Body of pancreas (tissue), 4 donors: ENCODE measurements around the gene ALX4. TPM values are rescaled to one million over a fixed set of nuclear protein-coding genes. Genes with fewer than 3 reads are reported as not detected.
A peak's percentile ranks its signal among the peaks of the same experiment; 100 is the strongest.

ENCODE experiments used
- ATAC-seq: fragments of 150-250 bp; one replicate; pipeline ENCODE4 v1.9.1; 2016
- DNase-seq, 4 donors: peaks; one replicate each; pipeline ENCODE4 v3.0.0-alpha.2; 2019
- H3K27ac ChIP-seq, 4 donors: fragments of 200-600 bp; sonication (generic); 1 replicate in 3 of 4; 2 replicates in 1 of 4; pipeline versions ENCODE4 v1.5.1 to v1.6.1; 2016 to 2019; ENCODE audit warnings: mild to moderate bottlenecking in 1 of 4, mixed read lengths in 1 of 4, moderate library complexity in 1 of 4
- H3K27me3 ChIP-seq, 2 donors: fragments of 200-600 bp; sonication (generic); one replicate each; pipeline ENCODE4 v1.6.0; 2016; ENCODE audit warnings: mild to moderate bottlenecking in 1 of 2
- H3K36me3 ChIP-seq, 2 donors: fragments of 200-600 bp; sonication (generic); replicated peaks in 1 of 2; 2 replicates each; pipeline ENCODE4 v1.5.1; 2016; ENCODE audit warnings: low read depth in 2 of 2; ENCODE audit not compliant: insufficient read depth in 1 of 2
- H3K4me1 ChIP-seq: fragments of 200-600 bp; sonication (generic); one replicate; pipeline ENCODE4 v1.6.0; 2016
- H3K4me3 ChIP-seq, 2 donors: fragments of 200-600 bp; sonication (generic); 1 replicate in 1 of 2; 2 replicates in 1 of 2; pipeline ENCODE4 v1.5.1; 2016 to 2019
- H3K9me3 ChIP-seq, 3 donors: fragments of 200-600 bp; sonication (generic); 1 replicate in 2 of 3; 2 replicates in 1 of 3; pipeline ENCODE4 v1.5.1; 2016
- POLR2A ChIP-seq, 3 donors: fragments of 450-650 bp; IDR thresholded peaks; one replicate each; pipeline ENCODE4 v1.6.1; 2016; ENCODE audit warnings: antibody characterized with exemption in 3 of 3, mild to moderate bottlenecking in 2 of 3
- whole genome bisulfite sequencing, 2 donors: methylation state at CpG; one replicate each; pipeline ENCODE4 v1.1.5; 2017; 5-methylcytosine and 5-hydroxymethylcytosine counted together
- intact Hi-C: fragments of 100-400 bp; cut with DNase I; formaldehyde crosslinking; loops from one replicate; pipeline ENCODE4 v1.15.1; 2023
- total RNA-seq, 2 donors: library from RNA; depleted of rRNA; stranded (reverse); fragments of >200 nt; gene quantifications; one replicate each; pipeline ENCODE4 v1.1.0, GENCODE V29; 2016
- TF ChIP-seq, protein P1 (sequence below), 7 experiments: fragments of 450-650 bp in 4 of 7; fragments of 200-600 bp in 3 of 7; sonication (generic) in 3 of 7; IDR thresholded peaks; one replicate each; pipeline ENCODE4 v1.5.1; 2016 to 2019; ENCODE audit warnings: antibody characterized with exemption in 7 of 7

ALX4 gene
- total RNA-seq, 2 donors from 2014 or later: not detected

DNA sequence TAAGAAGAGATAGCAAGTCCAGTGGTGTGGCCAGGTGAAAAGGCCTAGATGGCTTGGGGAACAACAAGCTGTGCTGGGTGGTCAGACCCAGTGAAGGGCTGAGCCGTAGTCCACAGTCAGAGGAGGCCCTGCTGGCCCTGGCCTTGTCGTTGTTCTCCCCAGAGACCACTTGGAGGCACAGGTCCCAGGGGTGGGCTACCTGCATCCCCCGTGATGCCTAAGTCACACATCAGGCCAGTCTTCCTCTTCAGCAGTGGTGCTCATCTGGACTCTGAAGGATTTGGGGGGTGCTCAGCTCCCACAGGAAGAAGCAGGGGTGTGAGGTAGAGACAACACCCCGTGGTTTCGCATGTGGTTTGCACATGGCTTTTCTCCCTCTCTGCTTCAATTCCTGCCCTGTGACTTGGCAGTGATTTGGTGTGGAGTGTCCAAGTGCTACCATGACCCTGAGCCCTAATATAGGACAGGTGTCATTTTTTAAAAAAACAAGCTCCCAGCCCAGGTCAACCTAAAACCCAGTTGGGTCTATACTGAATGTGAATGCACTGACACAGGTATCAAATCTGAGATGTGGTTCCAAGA is 51.0 kb downstream of the ALX4 start:
- intact Hi-C loops: no loop called here
- no peak for DNase-seq
- TF ChIP-seq, protein P1, sequence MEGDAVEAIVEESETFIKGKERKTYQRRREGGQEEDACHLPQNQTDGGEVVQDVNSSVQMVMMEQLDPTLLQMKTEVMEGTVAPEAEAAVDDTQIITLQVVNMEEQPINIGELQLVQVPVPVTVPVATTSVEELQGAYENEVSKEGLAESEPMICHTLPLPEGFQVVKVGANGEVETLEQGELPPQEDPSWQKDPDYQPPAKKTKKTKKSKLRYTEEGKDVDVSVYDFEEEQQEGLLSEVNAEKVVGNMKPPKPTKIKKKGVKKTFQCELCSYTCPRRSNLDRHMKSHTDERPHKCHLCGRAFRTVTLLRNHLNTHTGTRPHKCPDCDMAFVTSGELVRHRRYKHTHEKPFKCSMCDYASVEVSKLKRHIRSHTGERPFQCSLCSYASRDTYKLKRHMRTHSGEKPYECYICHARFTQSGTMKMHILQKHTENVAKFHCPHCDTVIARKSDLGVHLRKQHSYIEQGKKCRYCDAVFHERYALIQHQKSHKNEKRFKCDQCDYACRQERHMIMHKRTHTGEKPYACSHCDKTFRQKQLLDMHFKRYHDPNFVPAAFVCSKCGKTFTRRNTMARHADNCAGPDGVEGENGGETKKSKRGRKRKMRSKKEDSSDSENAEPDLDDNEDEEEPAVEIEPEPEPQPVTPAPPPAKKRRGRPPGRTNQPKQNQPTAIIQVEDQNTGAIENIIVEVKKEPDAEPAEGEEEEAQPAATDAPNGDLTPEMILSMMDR (IDR thresholded peaks at IDR 0.05): no peak
- TF ChIP-seq POLR2A (IDR thresholded peaks at IDR 0.05): no peak
- H3K36me3 ChIP-seq: no peaks in the 10 kb centered on the region
- H3K4me1 ChIP-seq: no peaks in the 10 kb centered on the region
- no peaks in the 10 kb centered on the region for H3K27me3 ChIP-seq
- 82 to 92% methylated on average over 2 to 5 of the region's 5 CpGs for whole genome bisulfite sequencing, 2 donors
- H3K4me3 ChIP-seq: no peak overlapping the region
- no peak overlapping the region for H3K27ac ChIP-seq
- H3K9me3 ChIP-seq: no peaks in the 10 kb centered on the region
- ATAC-seq: no peak

DNA sequence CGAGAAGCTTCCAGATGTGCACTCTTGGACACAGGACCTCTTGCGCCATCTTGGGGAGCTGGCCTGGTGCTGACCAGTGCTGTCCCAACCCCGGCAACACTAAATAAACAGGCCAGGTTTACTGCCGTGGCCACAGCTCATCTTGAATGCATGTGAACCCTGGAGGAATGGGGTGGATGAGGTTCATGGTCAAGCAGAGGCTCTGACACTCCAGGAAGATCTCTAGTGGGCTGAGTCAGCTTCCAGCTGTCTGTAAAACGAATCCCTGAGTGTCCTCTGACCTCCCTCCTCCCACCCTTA is 51.8 kb downstream of the ALX4 start:
- DNase-seq (no peak), ATAC-seq (no peak)
- Histone ChIP-seq H3K4me3 (no peak overlapping the region), H3K9me3 (peaks cover 0 to 1% (median 0%) of the 10 kb centered on the region in 3 donors), H3K4me1 (no peaks in the 10 kb centered on the region), H3K27me3 (no peaks in the 10 kb centered on the region), H3K36me3 (no peaks in the 10 kb centered on the region), H3K27ac (no peak overlapping the region)
- intact Hi-C loops: no loop called here
- 71 to 87% methylated on average over 5 of the region's 5 CpGs for WGBS, 2 donors
- TF ChIP-seq POLR2A (IDR thresholded peaks at IDR 0.05): no peak
- TF ChIP-seq, protein P1 (IDR thresholded peaks at IDR 0.05): no peak

DNA sequence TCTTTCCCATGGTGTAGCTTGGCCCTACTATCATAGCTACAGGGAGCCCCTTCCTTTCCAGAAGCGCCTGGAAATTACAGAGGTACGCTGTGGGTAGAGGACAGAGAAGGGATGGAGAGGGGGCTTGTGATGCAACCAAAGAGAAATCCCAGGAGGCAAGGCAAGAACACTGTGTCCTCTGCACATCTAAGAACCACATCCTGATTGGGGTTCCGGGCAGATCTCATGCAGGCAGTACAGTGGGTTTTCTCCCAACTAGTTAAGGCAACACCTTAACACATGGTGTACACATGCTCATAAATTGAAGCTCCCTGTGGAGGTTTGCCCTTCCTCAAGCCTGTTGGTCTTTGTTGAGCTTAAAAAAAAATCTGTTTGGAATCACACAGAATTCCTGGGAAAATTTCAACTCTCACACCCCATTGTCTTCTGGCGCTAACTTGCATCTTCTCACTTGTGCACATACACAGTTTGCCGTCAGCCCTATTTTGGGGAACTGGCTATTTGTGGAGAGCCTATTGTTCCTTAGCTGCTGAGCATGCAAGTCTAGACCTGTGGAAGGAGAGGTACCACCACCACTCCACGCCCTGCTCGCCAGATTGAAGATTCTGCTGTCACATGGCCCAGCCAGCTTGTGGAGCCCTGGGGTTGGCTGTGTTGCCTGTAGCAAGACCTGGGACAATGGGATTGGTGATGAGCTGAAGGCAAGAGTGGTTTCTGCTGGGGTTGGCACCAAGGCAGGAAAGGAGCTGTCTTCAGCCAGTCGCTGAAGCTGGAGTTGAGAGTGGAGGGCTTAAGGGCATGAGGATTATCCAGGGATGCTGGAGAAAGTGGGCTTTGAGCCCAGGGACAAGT is 52.4 kb downstream of the ALX4 start:
- TF ChIP-seq, protein P1 (IDR thresholded peaks at IDR 0.05): no peak
- TF ChIP-seq POLR2A (IDR thresholded peaks at IDR 0.05): no peak
- 93 to 96% methylated on average over 8 of the region's 8 CpGs for WGBS, 2 donors
- ATAC-seq (no peak), DNase-seq (no peak)
- Histone ChIP-seq H3K27ac (no peak overlapping the region), H3K36me3 (no peaks in the 10 kb centered on the region), H3K9me3 (peaks cover 0 to 7% (median 0%) of the 10 kb centered on the region in 3 donors), H3K4me1 (no peaks in the 10 kb centered on the region), H3K4me3 (no peak overlapping the region), H3K27me3 (no peaks in the 10 kb centered on the region)
- intact Hi-C loops: no loop called here

DNA sequence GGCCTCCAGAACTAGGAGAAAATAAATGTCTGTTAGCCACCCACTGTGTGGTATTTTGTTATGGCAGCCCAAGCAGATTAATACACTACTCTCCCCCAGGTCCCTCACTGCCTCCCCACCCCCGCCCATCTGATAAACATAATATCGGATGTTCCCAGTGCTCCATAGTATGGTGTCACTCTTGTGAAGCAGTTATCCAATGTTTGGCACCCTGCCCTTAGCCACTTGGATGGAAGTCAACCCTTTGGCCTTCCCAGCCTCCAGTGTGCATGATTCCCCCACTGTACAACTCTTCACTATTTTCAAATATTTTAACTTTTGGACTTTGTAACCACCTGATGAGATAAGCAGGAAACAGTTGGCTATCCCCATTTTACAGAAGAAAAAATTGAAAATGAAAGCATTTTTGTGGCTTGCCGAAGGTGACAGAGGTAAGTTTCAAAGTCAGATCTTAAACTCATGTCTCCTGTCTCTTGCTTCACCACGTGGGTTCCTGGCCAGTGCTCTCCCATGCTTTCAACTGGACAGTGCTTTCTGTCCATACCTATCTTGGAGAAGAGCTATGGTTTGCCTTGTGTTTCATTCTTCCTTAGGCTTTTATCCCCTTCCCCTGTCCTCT is 53.2 kb downstream of the ALX4 start:
- H3K4me1 ChIP-seq: no peaks in the 10 kb centered on the region
- peak in 1 of 4 donors; percentile 39 for DNase-seq
- no peaks in the 10 kb centered on the region for H3K27me3 ChIP-seq
- H3K4me3 ChIP-seq: no peak overlapping the region
- H3K27ac ChIP-seq: no peak overlapping the region
- ATAC-seq: no peak
- peaks cover 0 to 13% (median 0%) of the 10 kb centered on the region in 3 donors for H3K9me3 ChIP-seq
- WGBS, 2 donors: 65 to 71% methylated on average over 4 of the region's 4 CpGs
- H3K36me3 ChIP-seq: no peaks in the 10 kb centered on the region
- TF ChIP-seq, protein P1 (IDR thresholded peaks at IDR 0.05): no peak
- no peak for TF ChIP-seq POLR2A (IDR thresholded peaks at IDR 0.05)
- intact Hi-C loops: no loop called here
